H1 (cell line): ENCODE results near the gene CPA2. TPM values are rescaled to one million over a fixed set of nuclear protein-coding genes. Genes with fewer than 3 reads are reported as not detected.

Experiments used
- CTCF ChIA-PET: fragments of 300-600 bp; sonication (Branson Sonifier 250); formaldehyde crosslinking; loops from one replicate; lab custom pipeline; 2021; ENCODE audit not compliant: partially characterized antibody; lab: Charles Lee
- POLR2A ChIA-PET: fragments of 300-600 bp; sonication (Branson Sonifier 250); formaldehyde crosslinking; loops from one replicate; lab custom pipeline; 2021; ENCODE audit warnings: inconsistent platforms; ENCODE audit not compliant: partially characterized antibody; lab: Charles Lee
- DNase-seq, 2 experiments: peaks; one replicate each; pipeline versions ENCODE4 v3.0.0 to v3.0.0-alpha.2; 2010 to 2022; ENCODE audit warnings: low spot score in 2 of 2, low read depth in 1 of 2, mixed read lengths in 1 of 2
- FAIRE-seq: peaks from 2 replicates; lab custom pipeline; 2011; peaks lifted over from hg19 to GRCh38; lab: Jason Lieb, UNC
- H2AFZ ChIP-seq: 2 replicates; pipeline ENCODE4 v1.8.1; 2012; ENCODE audit warnings: low read length, inconsistent platforms
- H2AK5ac ChIP-seq: 2 replicates; pipeline ENCODE4 v1.6.1; 2013; ENCODE audit warnings: low read depth, low read length
- H2BK120ac ChIP-seq: replicated peaks from 2 replicates; pipeline ENCODE3; 2013; ENCODE audit warnings: low read depth, low read length, inconsistent platforms
- H2BK12ac ChIP-seq: 2 replicates; pipeline ENCODE4 v1.6.1; 2013; ENCODE audit warnings: low read depth, low read length
- H2BK15ac ChIP-seq: 2 replicates; pipeline ENCODE4 v1.6.1; 2013; ENCODE audit warnings: low read length
- H2BK20ac ChIP-seq: 2 replicates; pipeline ENCODE4 v1.6.1; 2013; ENCODE audit warnings: low read length
- H2BK5ac ChIP-seq: 2 replicates; pipeline ENCODE4 v1.6.1; 2013; ENCODE audit warnings: low read depth, low read length
- H3K14ac ChIP-seq: 2 replicates; pipeline ENCODE4 v1.6.1; 2013; ENCODE audit warnings: inconsistent platforms; ENCODE audit not compliant: insufficient read length
- H3K18ac ChIP-seq: 2 replicates; pipeline ENCODE4 v1.6.1; 2013; ENCODE audit warnings: low read length; ENCODE audit errors: extremely low read depth
- H3K23ac ChIP-seq: 2 replicates; pipeline ENCODE4 v1.6.1; 2013; ENCODE audit warnings: inconsistent platforms; ENCODE audit not compliant: insufficient read length
- H3K23me2 ChIP-seq: 2 replicates; pipeline ENCODE4 v1.6.1; 2013; ENCODE audit warnings: low read depth, low read length
- H3K27ac ChIP-seq: 2 replicates; pipeline ENCODE4 v1.6.1; 2011; ENCODE audit warnings: low read depth, low read length, inconsistent platforms
- H3K27me3 ChIP-seq, 4 experiments: replicated peaks in 1 of 4; 1 replicate in 1 of 4; 2 replicates in 3 of 4; pipeline versions ENCODE4 v1.6.1 to v1.8.1; 2011 to 2013; ENCODE audit warnings: low read length in 3 of 4, mild to moderate bottlenecking in 3 of 4, inconsistent platforms in 2 of 4, mixed read lengths in 2 of 4, moderate library complexity in 1 of 4; ENCODE audit not compliant: control insufficient read depth in 3 of 4, insufficient read depth in 3 of 4; ENCODE audit errors: extremely low read depth in 1 of 4
- H3K36me3 ChIP-seq, 4 experiments: 2 replicates each; pipeline versions ENCODE4 v1.6.1 to v1.8.1; 2011 to 2013; ENCODE audit warnings: mild to moderate bottlenecking in 4 of 4, low read length in 3 of 4, moderate library complexity in 2 of 4, control low read depth in 1 of 4, inconsistent platforms in 1 of 4; ENCODE audit not compliant: insufficient read depth in 4 of 4, control insufficient read depth in 2 of 4
- H3K4ac ChIP-seq: replicated peaks from 2 replicates; pipeline ENCODE3; 2013; ENCODE audit warnings: low read length, low read depth, mixed read lengths, inconsistent platforms; ENCODE audit not compliant: insufficient read length
- H3K4me1 ChIP-seq, 4 experiments: replicated peaks in 1 of 4; 1 replicate in 1 of 4; 2 replicates in 3 of 4; pipeline versions ENCODE4 v1.6.1 to v1.8.1; 2011 to 2013; ENCODE audit warnings: low read length in 3 of 4, inconsistent platforms in 2 of 4, mixed read lengths in 1 of 4; ENCODE audit not compliant: insufficient read depth in 4 of 4, control insufficient read depth in 3 of 4
- H3K4me2 ChIP-seq, 2 experiments: 2 replicates each; pipeline versions ENCODE4 v1.6.1 to v1.8.1; 2011 to 2013; ENCODE audit warnings: low read depth in 2 of 2, low read length in 2 of 2, control low read depth in 1 of 2, inconsistent platforms in 1 of 2, mild to moderate bottlenecking in 1 of 2; ENCODE audit not compliant: insufficient read depth in 1 of 2
- H3K4me3 ChIP-seq, 4 experiments: fragments of 200-600, 300-600 bp in 1 of 4; sonication (generic), shearing (Covaris generic), sonication (Bioruptor Twin) in 1 of 4; 2 replicates each; pipeline versions ENCODE4 v1.5.1 to v1.8.1; 2011 to 2016; ENCODE audit warnings: low read length in 4 of 4, low read depth in 3 of 4, control low read depth in 2 of 4, inconsistent platforms in 2 of 4, mild to moderate bottlenecking in 2 of 4, mixed read lengths in 1 of 4, moderate library complexity in 1 of 4; ENCODE audit not compliant: insufficient read depth in 2 of 4; ENCODE audit errors: extremely low read depth in 1 of 4
- H3K56ac ChIP-seq: replicated peaks from 2 replicates; pipeline ENCODE3; 2013; ENCODE audit warnings: low read depth, mild to moderate bottlenecking, mixed read lengths, low read length, inconsistent platforms; ENCODE audit not compliant: insufficient read length
- H3K79me1 ChIP-seq: 2 replicates; pipeline ENCODE4 v1.6.1; 2013; ENCODE audit warnings: low read depth, low read length, control low read depth
- H3K79me2 ChIP-seq, 2 experiments: 2 replicates each; pipeline versions ENCODE4 v1.6.1 to v1.8.1; 2012 to 2013; ENCODE audit warnings: low read length in 2 of 2, mild to moderate bottlenecking in 2 of 2, inconsistent platforms in 1 of 2; ENCODE audit not compliant: insufficient read depth in 2 of 2, control insufficient read depth in 1 of 2
- H3K9ac ChIP-seq, 4 experiments: replicated peaks in 1 of 4; 1 replicate in 1 of 4; 2 replicates in 3 of 4; pipeline versions ENCODE4 v1.6.1 to v1.8.1; 2011 to 2013; ENCODE audit warnings: low read depth in 3 of 4, low read length in 3 of 4, control low read depth in 2 of 4, mild to moderate bottlenecking in 2 of 4, moderate library complexity in 2 of 4, inconsistent platforms in 1 of 4; ENCODE audit errors: extremely low read depth in 1 of 4
- H3K9me3 ChIP-seq, 2 experiments: 2 replicates each; pipeline versions ENCODE4 v1.6.1 to v1.8.1; 2012 to 2013; ENCODE audit warnings: mild to moderate bottlenecking in 2 of 2, moderate library complexity in 2 of 2, control low read depth in 1 of 2, inconsistent platforms in 1 of 2, low read depth in 1 of 2, low read length in 1 of 2, mixed read lengths in 1 of 2; ENCODE audit not compliant: insufficient read depth in 2 of 2
- H4K20me1 ChIP-seq, 2 experiments: replicated peaks in 1 of 2; 2 replicates each; pipeline versions ENCODE3 to v1.8.1; 2011 to 2013; ENCODE audit warnings: inconsistent platforms in 2 of 2, low read length in 2 of 2, mild to moderate bottlenecking in 1 of 2; ENCODE audit not compliant: insufficient read depth in 2 of 2, control insufficient read depth in 1 of 2
- H4K5ac ChIP-seq: 2 replicates; pipeline ENCODE4 v1.6.1; 2013; ENCODE audit warnings: low read length, low read depth, mixed read lengths, inconsistent platforms; ENCODE audit not compliant: insufficient read length
- H4K8ac ChIP-seq: 2 replicates; pipeline ENCODE4 v1.8.0; 2013; ENCODE audit warnings: mild to moderate bottlenecking, moderate library complexity, low read length, inconsistent platforms; ENCODE audit not compliant: insufficient read depth; ENCODE audit errors: extremely low read depth
- H4K91ac ChIP-seq: replicated peaks from 2 replicates; pipeline ENCODE3; 2013; ENCODE audit warnings: low read length, mixed read lengths, inconsistent platforms; ENCODE audit not compliant: insufficient read length
- ASH2L ChIP-seq: fragments of 200-600, 300-600 bp; sonication (generic); IDR thresholded peaks from one replicate; pipeline ENCODE4 v1.7.1; 2017; ENCODE audit warnings: low read length
- WGBS, 2 experiments: shearing (Covaris generic) in 1 of 2; methylation state at CpG; one replicate each; pipeline versions ENCODE4 v1.1.6 to v1.1.7; 2013 to 2015; ENCODE audit warnings: low lambda C conversion rate in 2 of 2, mixed read lengths in 2 of 2, inconsistent platforms in 1 of 2, low coverage in 1 of 2, missing lambda C conversion rate in 1 of 2; ENCODE audit not compliant: insufficient replicate concordance in 2 of 2, insufficient coverage in 1 of 2, insufficient read length in 1 of 2; ENCODE audit errors: extremely low coverage in 1 of 2, missing lambda C conversion rate in 1 of 2; 5-methylcytosine and 5-hydroxymethylcytosine counted together
- polyA plus RNA-seq, 7 experiments: library from polyadenylated mRNA; depleted of rRNA in 3 of 7; stranded (reverse) in 5 of 7; unstranded in 2 of 7; fragments of >200 nt in 5 of 7; fragments of 200-250 nt in 2 of 7; gene quantifications; 1 replicate in 5 of 7; 2 replicates in 1 of 7; 4 replicates in 1 of 7; pipeline versions ENCODE4 v1.2.1 to v1.2.3, GENCODE V29; 2011 to 2013; ENCODE audit warnings: missing spikeins in 2 of 7, mixed read lengths in 2 of 7
- total RNA-seq: library from RNA; stranded (reverse); fragmentation: NEBNext Ultra II Directional; extraction: Animal tissue kit (Norgen Biotek cat#: 25700); gene quantifications from 2 replicates; pipeline ENCODE4 v1.2.1, GENCODE V29; 2021
- TF ChIP-seq, protein P1 (sequence below), 3 experiments: IDR thresholded peaks; 1 replicate in 2 of 3; 2 replicates in 1 of 3; pipeline versions ENCODE4 v1.5.1 to v1.6.1; 2011; ENCODE audit warnings: low read length in 3 of 3, mild to moderate bottlenecking in 3 of 3, inconsistent platforms in 2 of 3, low read depth in 1 of 3, moderate library complexity in 1 of 3; ENCODE audit not compliant: insufficient read depth in 1 of 3; ENCODE audit errors: control extremely low read depth in 1 of 3

Gene CPA2
- total and polyA plus RNA-seq, 2 of the 8 experiments (the other 6 are each of a cell fraction or from before 2014, with no cell fraction given), result 0.21 TPM; not detected in 1

DNA sequence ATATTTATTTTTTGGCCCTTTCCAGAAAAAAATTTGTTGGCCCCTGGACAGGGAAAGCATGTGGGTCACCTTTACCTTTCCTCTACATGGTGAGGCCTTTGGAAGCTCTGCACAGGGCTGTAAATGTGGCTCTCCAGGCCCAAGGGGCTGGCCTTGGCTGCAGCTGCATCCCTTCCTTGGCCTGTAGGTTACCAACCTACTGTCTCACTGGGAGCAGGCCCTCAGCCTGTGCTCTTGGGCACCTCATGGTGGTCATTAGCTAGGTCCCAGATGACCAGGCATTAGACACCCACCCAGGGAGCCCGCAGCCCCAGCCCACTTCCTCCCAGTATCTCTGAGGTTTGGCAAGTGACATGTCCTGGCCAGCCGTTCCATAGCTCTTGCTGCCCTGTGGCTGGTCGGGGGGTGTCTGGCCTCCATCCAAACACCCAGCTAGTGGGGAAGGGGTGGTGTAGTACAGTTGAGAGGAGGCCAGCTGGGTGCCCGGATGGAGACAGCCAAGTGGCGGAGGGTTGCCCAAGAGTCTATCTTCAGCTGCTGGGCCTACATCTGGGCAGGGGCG is 70.8 kb downstream of the CPA2 start:
- H4K20me1 ChIP-seq, result no peaks in the 10 kb centered on the region
- peak overlapping the region; percentile 36 for H3K18ac ChIP-seq
- H3K4ac ChIP-seq, result peak overlapping the region; percentile 65
- peak overlapping the region; percentile 82 for H2BK5ac ChIP-seq
- POLR2A ChIA-PET, result no interaction called here
- no peak overlapping the region for H3K4me3 ChIP-seq
- peak overlapping the region; percentile 82 for H2BK120ac ChIP-seq
- H4K91ac ChIP-seq, result peak overlapping the region; percentile 92
- H3K27ac ChIP-seq, result no peak overlapping the region
- DNase-seq (no peak), FAIRE-seq (no peak)
- H3K79me1 ChIP-seq, result no peaks in the 10 kb centered on the region
- H3K23ac ChIP-seq, result no peak overlapping the region
- H3K56ac ChIP-seq, result peak overlapping the region; percentile 2
- H3K9ac ChIP-seq, result no peak overlapping the region
- TF ChIP-seq, protein P1, sequence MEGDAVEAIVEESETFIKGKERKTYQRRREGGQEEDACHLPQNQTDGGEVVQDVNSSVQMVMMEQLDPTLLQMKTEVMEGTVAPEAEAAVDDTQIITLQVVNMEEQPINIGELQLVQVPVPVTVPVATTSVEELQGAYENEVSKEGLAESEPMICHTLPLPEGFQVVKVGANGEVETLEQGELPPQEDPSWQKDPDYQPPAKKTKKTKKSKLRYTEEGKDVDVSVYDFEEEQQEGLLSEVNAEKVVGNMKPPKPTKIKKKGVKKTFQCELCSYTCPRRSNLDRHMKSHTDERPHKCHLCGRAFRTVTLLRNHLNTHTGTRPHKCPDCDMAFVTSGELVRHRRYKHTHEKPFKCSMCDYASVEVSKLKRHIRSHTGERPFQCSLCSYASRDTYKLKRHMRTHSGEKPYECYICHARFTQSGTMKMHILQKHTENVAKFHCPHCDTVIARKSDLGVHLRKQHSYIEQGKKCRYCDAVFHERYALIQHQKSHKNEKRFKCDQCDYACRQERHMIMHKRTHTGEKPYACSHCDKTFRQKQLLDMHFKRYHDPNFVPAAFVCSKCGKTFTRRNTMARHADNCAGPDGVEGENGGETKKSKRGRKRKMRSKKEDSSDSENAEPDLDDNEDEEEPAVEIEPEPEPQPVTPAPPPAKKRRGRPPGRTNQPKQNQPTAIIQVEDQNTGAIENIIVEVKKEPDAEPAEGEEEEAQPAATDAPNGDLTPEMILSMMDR (IDR thresholded peaks at IDR 0.05; ENCODE audit: control extremely low read depth in 1 of 3, insufficient read depth in 1 of 3, low read depth in 1 of 3, low read length in 3 of 3), result peak in 1 of 3 experiments; percentile 25; a peak in 1 of 4 replicates
- TF ChIP-seq ASH2L, result no peak
- no peak overlapping the region for H3K14ac ChIP-seq
- H3K36me3 ChIP-seq, result no peaks in the 10 kb centered on the region
- H2AFZ ChIP-seq, result peak overlapping the region; percentile 91
- H2BK20ac ChIP-seq, result peak overlapping the region; percentile 96; the same call in 1 of the 2 replicates
- 91% methylated on average over 6 of the region's 6 CpGs; no CpG with 5 or more reads in 1 of the 2 experiments for WGBS, 2 experiments
- no peaks in the 10 kb centered on the region for H3K79me2 ChIP-seq
- H3K23me2 ChIP-seq, result no peaks in the 10 kb centered on the region
- H3K27me3 ChIP-seq, result no peaks in the 10 kb centered on the region
- H3K4me2 ChIP-seq, result 0 out of 4 replicates have a peak overlapping the region, but pooled peaks of 1 of the 2 experiments have one; percentile 15
- peak overlapping the region; percentile 86 for H4K8ac ChIP-seq
- H4K5ac ChIP-seq, result peak overlapping the region; percentile 48
- H3K4me1 ChIP-seq, result peaks cover 0 to 13% (median 7%) of the 10 kb centered on the region in 4 experiments; a peak in 5 of 7 replicates
- no peaks in the 10 kb centered on the region for H3K9me3 ChIP-seq
- H2BK15ac ChIP-seq, result peak overlapping the region; percentile 40; the same call in 1 of the 2 replicates
- CTCF ChIA-PET, result interaction anchor here (0.6 to 1.5 kb wide), 10 partner anchors 8 to 1418 kb away, joined by 3 to 4 read pairs (median 3); no protein-coding TSS in a partner anchor
- 0 out of 2 replicates have a peak overlapping the region, but pooled peaks have one; percentile 33 for H2AK5ac ChIP-seq
- H2BK12ac ChIP-seq, result peak overlapping the region; percentile 52; the same call in 1 of the 2 replicates
